Neural cell (in vitro differentiated cells): Measurements from ENCODE around the gene PDE4D. TPM values are rescaled to one million over a fixed set of nuclear protein-coding genes. Genes with fewer than 3 reads are reported as not detected.

Experiments
- H2AFZ ChIP-seq: fragments of 200-600, 300-800 bp; sonication (generic), shearing (Covaris generic); 2 replicates; pipeline ENCODE4 v1.6.0; 2014; ENCODE audit warnings: low read depth, mild to moderate bottlenecking, antibody characterized with exemption, low read length, moderate library complexity
- H3F3A ChIP-seq: fragments of 200-600 bp; shearing (Covaris generic); 2 replicates; pipeline ENCODE4 v1.6.1; 2016; ENCODE audit warnings: mild to moderate bottlenecking, moderate library complexity, mixed read lengths, antibody characterized with exemption, low read length; ENCODE audit not compliant: insufficient read depth, poor library complexity, severe bottlenecking
- H3K27ac ChIP-seq: fragments of 200-600, 300-800 bp; sonication (generic), shearing (Covaris generic); 2 replicates; pipeline ENCODE4 v1.5.1; 2014; ENCODE audit warnings: mild to moderate bottlenecking, low read length, moderate library complexity
- H3K27me3 ChIP-seq: fragments of 300-800, 200-600 bp; sonication (generic), shearing (Covaris generic); 2 replicates; pipeline ENCODE4 v1.6.0; 2014; ENCODE audit warnings: mild to moderate bottlenecking, low read depth, low read length, moderate library complexity; ENCODE audit not compliant: insufficient read depth
- H3K36me3 ChIP-seq: fragments of 300-800, 200-600 bp; sonication (generic), shearing (Covaris generic); 2 replicates; pipeline ENCODE4 v1.5.1; 2014; ENCODE audit warnings: mild to moderate bottlenecking, antibody characterized with exemption, low read length, moderate library complexity; ENCODE audit not compliant: insufficient read depth
- H3K4me2 ChIP-seq: fragments of 300-800, 200-600 bp; sonication (generic), shearing (Covaris generic); 2 replicates; pipeline ENCODE4 v1.6.0; 2014; ENCODE audit warnings: mild to moderate bottlenecking, low read length
- H3K4me3 ChIP-seq: fragments of 300-800, 200-600 bp; sonication (generic), shearing (Covaris generic); 2 replicates; pipeline ENCODE4 v1.5.1; 2014; ENCODE audit warnings: mild to moderate bottlenecking, low read length, moderate library complexity
- H3K79me2 ChIP-seq: fragments of 200-600 bp; shearing (Covaris generic); replicated peaks from 2 replicates; pipeline ENCODE4 v1.6.0; 2014; ENCODE audit warnings: mild to moderate bottlenecking, low read length, moderate library complexity; ENCODE audit not compliant: insufficient read depth
- H3K9ac ChIP-seq: fragments of 300-800, 200-600 bp; sonication (generic), shearing (Covaris generic); 2 replicates; pipeline ENCODE4 v1.6.1; 2016; ENCODE audit warnings: mild to moderate bottlenecking, low read length, mixed read lengths
- H3K9me2 ChIP-seq: fragments of 200-600 bp; shearing (Covaris generic); 2 replicates; pipeline ENCODE4 v1.6.1; 2016; ENCODE audit warnings: mild to moderate bottlenecking, low read length, mixed read lengths; ENCODE audit not compliant: insufficient read depth
- H3K9me3 ChIP-seq: fragments of 200-600, 300-800 bp; sonication (generic), shearing (Covaris generic); 2 replicates; pipeline ENCODE4 v1.6.1; 2016; ENCODE audit warnings: mild to moderate bottlenecking, mixed run types, low read length, moderate library complexity, mixed read lengths
- H4K20me1 ChIP-seq: fragments of 200-600 bp; shearing (Covaris generic); 2 replicates; pipeline ENCODE4 v1.6.1; 2016; ENCODE audit warnings: mild to moderate bottlenecking, mixed run types; ENCODE audit not compliant: insufficient read depth
- CTCF ChIP-seq: fragments of 450-650 bp; IDR thresholded peaks from 2 replicates; pipeline ENCODE4 v1.5.1; 2014; ENCODE audit warnings: antibody characterized with exemption, mild to moderate bottlenecking, moderate library complexity; ENCODE audit not compliant: poor library complexity, severe bottlenecking
- EP300 ChIP-seq: fragments of 450-650 bp; conservative IDR thresholded peaks from 2 replicates; pipeline ENCODE4 v1.6.1; 2014; ENCODE audit warnings: antibody characterized with exemption, mild to moderate bottlenecking, moderate library complexity; ENCODE audit not compliant: poor library complexity, severe bottlenecking
- EZH2 ChIP-seq: fragments of 200-600, 300-800 bp; shearing (Covaris generic), sonication (generic); IDR thresholded peaks from 2 replicates; pipeline ENCODE4 v1.6.1; 2014; ENCODE audit warnings: antibody characterized with exemption, low read length, borderline replicate concordance, mild to moderate bottlenecking; ENCODE audit not compliant: insufficient read depth, poor library complexity, severe bottlenecking
- MXI1 ChIP-seq: fragments of 450-650 bp; conservative IDR thresholded peaks from 2 replicates; pipeline ENCODE4 v1.6.1; 2014; ENCODE audit warnings: antibody characterized with exemption, mild to moderate bottlenecking; ENCODE audit not compliant: poor library complexity, severe bottlenecking
- POLR2AphosphoS5 ChIP-seq: IDR thresholded peaks from 2 replicates; pipeline ENCODE4 v1.6.1; 2012
- RAD21 ChIP-seq: fragments of 450-650 bp; conservative IDR thresholded peaks from 2 replicates; pipeline ENCODE4 v1.6.1; 2014; ENCODE audit warnings: antibody characterized with exemption, mild to moderate bottlenecking, moderate library complexity
- SMC3 ChIP-seq: fragments of 450-650 bp; conservative IDR thresholded peaks from 2 replicates; pipeline ENCODE4 v1.6.1; 2014; ENCODE audit warnings: antibody characterized with exemption, mild to moderate bottlenecking, moderate library complexity; ENCODE audit not compliant: poor library complexity
- TAF1 ChIP-seq: IDR thresholded peaks from 2 replicates; pipeline ENCODE4 v1.6.1; 2012; ENCODE audit warnings: low read depth
- polyA plus RNA-seq: library from polyadenylated mRNA; depleted of rRNA; stranded (reverse); fragments of >200 nt; gene quantifications from 2 replicates; pipeline ENCODE4 v1.2.3, GENCODE V29; 2014
- TF ChIP-seq, protein P1 (sequence below): IDR thresholded peaks from 2 replicates; pipeline ENCODE4 v1.6.1; 2012; ENCODE audit warnings: borderline replicate concordance

The PDE4D gene
- polyA plus RNA-seq, 1 donor from 2014 or later, result 42.8 TPM

GRCh38 chr5:59177644-59178043 lies 715.9 kb downstream of the PDE4D start:
- TF ChIP-seq RAD21 (no peak), TAF1 (no peak), POLR2AphosphoS5 (no peak), CTCF (no peak), EZH2 (no peak), SMC3 (no peak), EP300 (no peak), MXI1 (no peak)
- TF ChIP-seq, protein P1, sequence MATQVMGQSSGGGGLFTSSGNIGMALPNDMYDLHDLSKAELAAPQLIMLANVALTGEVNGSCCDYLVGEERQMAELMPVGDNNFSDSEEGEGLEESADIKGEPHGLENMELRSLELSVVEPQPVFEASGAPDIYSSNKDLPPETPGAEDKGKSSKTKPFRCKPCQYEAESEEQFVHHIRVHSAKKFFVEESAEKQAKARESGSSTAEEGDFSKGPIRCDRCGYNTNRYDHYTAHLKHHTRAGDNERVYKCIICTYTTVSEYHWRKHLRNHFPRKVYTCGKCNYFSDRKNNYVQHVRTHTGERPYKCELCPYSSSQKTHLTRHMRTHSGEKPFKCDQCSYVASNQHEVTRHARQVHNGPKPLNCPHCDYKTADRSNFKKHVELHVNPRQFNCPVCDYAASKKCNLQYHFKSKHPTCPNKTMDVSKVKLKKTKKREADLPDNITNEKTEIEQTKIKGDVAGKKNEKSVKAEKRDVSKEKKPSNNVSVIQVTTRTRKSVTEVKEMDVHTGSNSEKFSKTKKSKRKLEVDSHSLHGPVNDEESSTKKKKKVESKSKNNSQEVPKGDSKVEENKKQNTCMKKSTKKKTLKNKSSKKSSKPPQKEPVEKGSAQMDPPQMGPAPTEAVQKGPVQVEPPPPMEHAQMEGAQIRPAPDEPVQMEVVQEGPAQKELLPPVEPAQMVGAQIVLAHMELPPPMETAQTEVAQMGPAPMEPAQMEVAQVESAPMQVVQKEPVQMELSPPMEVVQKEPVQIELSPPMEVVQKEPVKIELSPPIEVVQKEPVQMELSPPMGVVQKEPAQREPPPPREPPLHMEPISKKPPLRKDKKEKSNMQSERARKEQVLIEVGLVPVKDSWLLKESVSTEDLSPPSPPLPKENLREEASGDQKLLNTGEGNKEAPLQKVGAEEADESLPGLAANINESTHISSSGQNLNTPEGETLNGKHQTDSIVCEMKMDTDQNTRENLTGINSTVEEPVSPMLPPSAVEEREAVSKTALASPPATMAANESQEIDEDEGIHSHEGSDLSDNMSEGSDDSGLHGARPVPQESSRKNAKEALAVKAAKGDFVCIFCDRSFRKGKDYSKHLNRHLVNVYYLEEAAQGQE, result no peak
- Histone ChIP-seq H3K27ac (no peak overlapping the region), H3K79me2 (no peaks in the 10 kb centered on the region)

DNA sequence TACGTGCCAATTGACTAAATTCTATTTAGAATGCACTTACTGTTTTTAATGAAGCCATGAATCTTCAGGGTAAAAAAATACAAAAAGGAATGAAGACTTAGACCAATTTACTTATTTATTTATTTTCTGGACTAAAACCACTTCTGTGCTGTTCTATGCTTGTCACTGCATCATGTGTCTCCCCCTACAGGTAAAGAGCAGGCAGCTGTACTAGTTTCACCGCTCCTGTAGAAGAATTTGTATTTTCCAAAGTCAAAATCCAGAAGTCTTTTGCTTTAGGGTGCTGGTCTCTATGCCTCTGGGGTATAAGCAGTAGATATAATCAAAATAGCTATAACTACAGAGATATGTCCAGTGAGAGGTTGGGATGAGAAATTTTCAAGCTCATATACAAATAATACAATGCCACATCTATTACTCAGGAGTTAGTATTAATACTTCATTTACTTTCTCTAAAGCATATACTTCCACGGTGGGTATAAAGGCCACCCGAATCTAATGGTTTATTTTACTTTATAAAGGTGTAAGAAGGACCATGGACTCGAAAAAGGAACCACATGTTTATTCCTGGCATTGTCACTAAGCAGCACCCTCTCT lies 719.2 kb downstream of the PDE4D start:
- Histone ChIP-seq H3K79me2 (no peaks in the 10 kb centered on the region), H3F3A (no peaks in the 10 kb centered on the region), H3K9me3 (no peaks in the 10 kb centered on the region), H3K4me3 (no peak overlapping the region), H3K9ac (no peak overlapping the region), H2AFZ (no peak overlapping the region), H3K4me2 (no peak overlapping the region), H3K27ac (no peak overlapping the region), H3K9me2 (no peaks in the 10 kb centered on the region), H3K36me3 (no peaks in the 10 kb centered on the region), H3K27me3 (no peaks in the 10 kb centered on the region), H4K20me1 (no peaks in the 10 kb centered on the region)
- peak; percentile 84 for TF ChIP-seq CTCF
- peak; percentile 86 for TF ChIP-seq RAD21
- no peak for TF ChIP-seq POLR2AphosphoS5
- peak; percentile 84 for TF ChIP-seq SMC3
- TF ChIP-seq, protein P1, result no peak
- no peak for TF ChIP-seq TAF1
- TF ChIP-seq EZH2, result no peak

More at GRCh38 chr5:59177644-59178043, 715.9 kb downstream of the PDE4D start:
- Histone ChIP-seq H3K9ac (no peak overlapping the region), H3F3A (no peaks in the 10 kb centered on the region), H3K4me2 (no peak overlapping the region), H3K9me3 (no peaks in the 10 kb centered on the region), H3K36me3 (no peaks in the 10 kb centered on the region), H3K4me3 (no peak overlapping the region), H4K20me1 (no peaks in the 10 kb centered on the region), H3K27me3 (no peaks in the 10 kb centered on the region), H3K9me2 (no peaks in the 10 kb centered on the region), H2AFZ (no peak overlapping the region)
